Liver (tissue), 9 donors: ENCODE measurements around the gene TOMM7. TPM values are rescaled to one million over a fixed set of nuclear protein-coding genes. Genes with fewer than 3 reads are reported as not detected.

Source experiments
- DNase-seq: peaks from one replicate; pipeline ENCODE4 v3.0.0-alpha.2; 2017; ENCODE audit warnings: low spot score
- H3K27ac ChIP-seq, 2 donors: one replicate each; pipeline ENCODE4 v1.7.0; 2013; ENCODE audit warnings: inconsistent platforms in 2 of 2, low read length in 2 of 2, control low read depth in 1 of 2, low read depth in 1 of 2, mild to moderate bottlenecking in 1 of 2
- H3K27me3 ChIP-seq, 4 donors: one replicate each; pipeline versions ENCODE4 v1.6.1 to v1.7.0; 2013; ENCODE audit warnings: low read length in 3 of 4, inconsistent platforms in 1 of 4, mild to moderate bottlenecking in 1 of 4, moderate library complexity in 1 of 4; ENCODE audit not compliant: control insufficient read depth in 4 of 4, insufficient read depth in 4 of 4
- H3K36me3 ChIP-seq, 4 donors: one replicate each; pipeline versions ENCODE4 v1.6.1 to v1.7.0; 2013; ENCODE audit warnings: low read length in 3 of 4, mild to moderate bottlenecking in 3 of 4, low read depth in 1 of 4, moderate library complexity in 1 of 4; ENCODE audit not compliant: control insufficient read depth in 4 of 4, insufficient read depth in 3 of 4
- H3K4me1 ChIP-seq, 4 donors: one replicate each; pipeline versions ENCODE4 v1.6.1 to v1.7.0; 2013; ENCODE audit warnings: low read length in 3 of 4, mild to moderate bottlenecking in 3 of 4, moderate library complexity in 1 of 4; ENCODE audit not compliant: control insufficient read depth in 4 of 4, insufficient read depth in 4 of 4
- H3K4me3 ChIP-seq, 3 donors: one replicate each; pipeline versions ENCODE4 v1.6.1 to v1.7.0; 2013; ENCODE audit warnings: low read length in 3 of 3, control low read depth in 1 of 3, low read depth in 1 of 3, mild to moderate bottlenecking in 1 of 3
- H3K9ac ChIP-seq, 2 donors: one replicate each; pipeline ENCODE4 v1.7.0; 2013; ENCODE audit warnings: low read length in 2 of 2, mild to moderate bottlenecking in 2 of 2, moderate library complexity in 2 of 2, control low read depth in 1 of 2, low read depth in 1 of 2
- H3K9me3 ChIP-seq, 4 donors: one replicate each; pipeline versions ENCODE4 v1.6.1 to v1.7.0; 2013; ENCODE audit warnings: low read length in 3 of 4; ENCODE audit not compliant: control insufficient read depth in 4 of 4
- ATF3 ChIP-seq: IDR thresholded peaks from 2 replicates; pipeline ENCODE4 v1.6.1; 2016; ENCODE audit warnings: antibody characterized with exemption
- CTCF ChIP-seq: fragments of 150-350 bp; IDR thresholded peaks from 2 replicates; pipeline ENCODE4 v1.5.1; 2017; ENCODE audit warnings: improper control_type of control experiment, low read depth, low read length; ENCODE audit not compliant: missing input control
- EGR1 ChIP-seq, 2 donors: IDR thresholded peaks; 2 replicates each; pipeline ENCODE4 v1.6.1; 2016 to 2018; ENCODE audit warnings: antibody characterized with exemption in 2 of 2, low read depth in 2 of 2
- FOXA2 ChIP-seq: IDR thresholded peaks from 2 replicates; pipeline ENCODE4 v1.6.1; 2016; ENCODE audit warnings: antibody characterized with exemption
- GABPA ChIP-seq, 2 donors: IDR thresholded peaks in 1 of 2; conservative IDR thresholded peaks in 1 of 2; 2 replicates each; pipeline ENCODE4 v1.6.1; 2016; ENCODE audit warnings: antibody characterized with exemption in 2 of 2, mild to moderate bottlenecking in 1 of 2, moderate library complexity in 1 of 2
- HNF4A ChIP-seq, 2 donors: conservative IDR thresholded peaks; 2 replicates each; pipeline ENCODE4 v1.6.1; 2016; ENCODE audit warnings: antibody characterized with exemption in 2 of 2, mild to moderate bottlenecking in 2 of 2
- HNF4G ChIP-seq: IDR thresholded peaks from 2 replicates; pipeline ENCODE4 v1.6.1; 2016; ENCODE audit warnings: antibody characterized with exemption
- JUND ChIP-seq, 2 donors: IDR thresholded peaks; 2 replicates each; pipeline ENCODE4 v1.6.1; 2016; ENCODE audit warnings: antibody characterized with exemption in 2 of 2
- MAX ChIP-seq: IDR thresholded peaks from 2 replicates; pipeline ENCODE4 v1.6.1; 2016; ENCODE audit warnings: antibody characterized with exemption
- NR2F2 ChIP-seq: IDR thresholded peaks from 2 replicates; pipeline ENCODE4 v1.6.1; 2016; ENCODE audit warnings: antibody characterized with exemption
- RAD21 ChIP-seq, 2 donors: IDR thresholded peaks; 2 replicates each; pipeline ENCODE4 v1.6.1; 2016; ENCODE audit warnings: antibody characterized with exemption in 2 of 2, mild to moderate bottlenecking in 2 of 2
- REST ChIP-seq: IDR thresholded peaks from 2 replicates; pipeline ENCODE4 v1.6.1; 2016; ENCODE audit warnings: antibody characterized with exemption, mild to moderate bottlenecking
- RXRA ChIP-seq, 2 donors: IDR thresholded peaks; 2 replicates each; pipeline ENCODE4 v1.6.1; 2017 to 2018; ENCODE audit warnings: antibody characterized with exemption in 2 of 2, mild to moderate bottlenecking in 1 of 2
- TAF1 ChIP-seq: conservative IDR thresholded peaks from 2 replicates; pipeline ENCODE4 v1.6.1; 2016; ENCODE audit warnings: antibody characterized with exemption, mild to moderate bottlenecking
- YY1 ChIP-seq: IDR thresholded peaks from 2 replicates; pipeline ENCODE4 v1.6.1; 2016; ENCODE audit warnings: antibody characterized with exemption, mild to moderate bottlenecking
- ZBTB33 ChIP-seq: IDR thresholded peaks from 2 replicates; pipeline ENCODE4 v1.6.1; 2016; ENCODE audit warnings: antibody characterized with exemption
- WGBS: extraction: QIAGEN DNeasy Blood & Tissue Kit; methylation state at CpG from one replicate; pipeline ENCODE4 v1.1.7; 2013; 5-methylcytosine and 5-hydroxymethylcytosine counted together
- polyA plus RNA-seq, 2 donors: library from polyadenylated mRNA; stranded (reverse) in 1 of 2; unstranded in 1 of 2; fragments of 200-250 nt in 1 of 2; fragments of >200 nt in 1 of 2; fragmentation: Nextera tagmentation in 1 of 2; extraction: Ambion mirVana in 1 of 2; gene quantifications; one replicate each; pipeline versions ENCODE4 v1.2.1 to v1.2.3, GENCODE V29; 2013 to 2015
- total RNA-seq, 2 donors: library from RNA; depleted of rRNA; stranded (reverse); fragments of >200 nt; gene quantifications; one replicate each; pipeline ENCODE4 v1.2.3, GENCODE V29; 2014
- donor health status: healthy.
- donor health status: healthy.
- donor health status: healthy.
- donor health status: healthy.
- donor health status: healthy.

The TOMM7 gene
- total and polyA plus RNA-seq, 4 donors, result 39.2 to 271 (median 137) TPM

- Histone ChIP-seq H3K4me1 (peaks cover 4 to 12% (median 9%) of the 10 kb centered on the region in 4 donors), H3K4me3 (no peak overlapping the region), H3K9ac (no peak overlapping the region), H3K27ac (peak overlapping the region in 1 of 2 donors; percentile 25), H3K27me3 (no peaks in the 10 kb centered on the region), H3K36me3 (no peaks in the 10 kb centered on the region), H3K9me3 (no peaks in the 10 kb centered on the region)
- WGBS, result 87% methylated on average over 4 of the region's 4 CpGs
- TF ChIP-seq HNF4G, result no peak
- no peak for DNase-seq
These were observed 44.4 kb upstream of the TOMM7 start for GRCh38 chr7:22867003-22867402.

- Histone ChIP-seq H3K9me3 (no peaks in the 10 kb centered on the region), H3K4me1 (peaks cover 4 to 12% (median 9%) of the 10 kb centered on the region in 4 donors), H3K36me3 (no peaks in the 10 kb centered on the region), H3K27ac (peak overlapping the region; percentile 53 to 59), H3K27me3 (no peaks in the 10 kb centered on the region), H3K9ac (no peak overlapping the region), H3K4me3 (no peak overlapping the region)
- WGBS, result 77% methylated on average over 2 of the region's 2 CpGs
- TF ChIP-seq EGR1 (IDR thresholded peaks at IDR 0.05; ENCODE audit: low read depth in 2 of 2) (no peak), GABPA (IDR thresholded peaks at IDR 0.05 in 1 of 2, conservative IDR thresholded peaks at IDR 0.05 in 1 of 2) (no peak), MAX (no peak), FOXA2 (no peak), ZBTB33 (no peak), JUND (IDR thresholded peaks at IDR 0.05) (no peak), ATF3 (no peak), YY1 (no peak), REST (no peak), TAF1 (no peak), RAD21 (IDR thresholded peaks at IDR 0.05) (no peak), NR2F2 (no peak), RXRA (IDR thresholded peaks at IDR 0.05) (no peak), HNF4A (conservative IDR thresholded peaks at IDR 0.05) (no peak), CTCF (no peak)
- no peak for DNase-seq
These were observed 42.9 kb upstream of the TOMM7 start for GRCh38 chr7:22865602-22865960.
